Colonic mucosa (tissue), 4 donors: Measurements from ENCODE around the gene SULF2. TPM values are rescaled to one million over a fixed set of nuclear protein-coding genes. Genes with fewer than 3 reads are reported as not detected.

Experiments used
- DNase-seq: peaks from one replicate; pipeline ENCODE4 v3.0.0-alpha.2; 2020
- H3K27ac ChIP-seq: fragments of 200-600 bp; one replicate; pipeline ENCODE4 v1.8.0; 2021
- H3K27me3 ChIP-seq: fragments of 200-600 bp; one replicate; pipeline ENCODE4 v1.8.0; 2021
- H3K36me3 ChIP-seq: fragments of 200-600 bp; one replicate; pipeline ENCODE4 v1.8.0; 2021
- H3K4me1 ChIP-seq: fragments of 200-600 bp; one replicate; pipeline ENCODE4 v1.8.0; 2021; ENCODE audit warnings: mild to moderate bottlenecking
- H3K4me3 ChIP-seq: fragments of 200-600 bp; one replicate; pipeline ENCODE4 v1.8.0; 2021
- H3K9ac ChIP-seq, 2 donors: one replicate each; pipeline ENCODE4 v1.7.0; 2013; ENCODE audit warnings: control low read depth in 2 of 2, low read depth in 2 of 2, low read length in 2 of 2
- H3K9me3 ChIP-seq: fragments of 200-600 bp; one replicate; pipeline ENCODE4 v1.8.0; 2021
- CTCF ChIP-seq: fragments of 200-600 bp; IDR thresholded peaks from one replicate; pipeline ENCODE4 v1.8.0; 2022; ENCODE audit warnings: antibody characterized with exemption, mild to moderate bottlenecking
- intact Hi-C: fragments of 100-400 bp; cut with DNase I; formaldehyde crosslinking; loops from one replicate; pipeline ENCODE4 v1.14.1; 2022
- total RNA-seq, 2 donors: library from RNA; stranded (reverse); fragmentation: NEBNext Ultra II Directional in 1 of 2; extraction: Animal tissue kit (Norgen Biotek cat#: 25700) in 1 of 2; gene quantifications; one replicate each; pipeline ENCODE4 v1.2.1, GENCODE V29; 2021
- donor health status: healthy.
- donor health status: DM: no; HTN: no; CAD: no.
- donor health status: DM: no; HTN: no; CAD: no.

SULF2 gene
- total RNA-seq, 2 donors from 2014 or later = 97.9 to 153 TPM

DNA sequence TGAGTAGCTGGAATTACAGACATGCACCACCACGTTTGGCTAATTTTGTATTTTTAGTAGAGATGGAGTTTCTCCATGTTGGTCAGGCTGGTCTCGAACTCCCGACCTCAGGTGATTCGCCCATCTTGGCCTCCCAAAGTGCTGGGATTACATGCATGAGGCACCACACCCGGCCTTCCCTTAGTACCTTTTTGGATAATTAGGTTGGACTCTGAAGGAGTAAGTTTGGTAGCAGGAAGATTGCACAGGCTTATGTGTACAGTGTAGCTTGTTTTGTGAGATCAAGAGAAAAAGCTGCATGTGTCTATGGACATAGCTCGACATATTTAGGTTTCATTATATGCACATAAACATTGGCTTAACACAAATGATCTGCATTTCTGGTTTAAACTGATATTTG, 166.8 kb downstream of the SULF2 start:
- no peak overlapping the region for H3K4me3 ChIP-seq
- H3K27ac ChIP-seq = no peak overlapping the region
- no peaks in the 10 kb centered on the region for H3K27me3 ChIP-seq
- H3K9me3 ChIP-seq = no peaks in the 10 kb centered on the region
- no peak for DNase-seq
- no peak overlapping the region for H3K9ac ChIP-seq
- intact Hi-C loops = no loop called here
- TF ChIP-seq CTCF = no peak
- no peaks in the 10 kb centered on the region for H3K4me1 ChIP-seq
- no peaks in the 10 kb centered on the region for H3K36me3 ChIP-seq

DNA sequence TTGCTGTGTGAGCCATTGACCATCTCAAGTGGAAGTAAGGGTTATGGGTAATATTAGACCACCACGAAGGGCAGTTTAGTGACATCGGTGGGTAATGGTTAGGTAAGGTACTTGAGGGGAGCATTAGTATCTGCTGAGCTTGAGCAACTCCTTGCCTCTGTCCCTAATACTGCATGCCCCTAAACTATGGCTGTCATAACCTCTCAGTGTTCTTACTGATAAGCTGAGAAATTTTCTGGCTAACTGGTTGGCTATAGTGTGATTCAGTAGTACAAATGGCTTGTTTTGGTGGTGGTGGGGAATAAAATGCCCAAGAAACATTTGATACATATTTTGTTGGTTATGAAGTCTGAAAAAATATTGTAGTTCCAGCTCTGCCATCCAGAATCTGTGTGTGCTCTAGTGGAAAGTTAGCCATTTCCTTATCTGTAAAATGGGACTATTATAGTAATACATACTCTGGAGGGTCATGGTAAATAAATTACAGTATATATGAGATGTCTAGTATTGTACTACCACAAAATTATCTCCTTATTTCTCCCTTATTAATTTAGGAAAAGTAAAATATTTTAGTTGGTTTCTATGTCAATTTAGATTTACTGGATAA, 170.5 kb downstream of the SULF2 start:
- H3K4me3 ChIP-seq = no peak overlapping the region
- no peak overlapping the region for H3K27ac ChIP-seq
- DNase-seq = no peak
- no peaks in the 10 kb centered on the region for H3K9me3 ChIP-seq
- no peaks in the 10 kb centered on the region for H3K36me3 ChIP-seq
- no peak overlapping the region for H3K9ac ChIP-seq
- no peak for TF ChIP-seq CTCF
- intact Hi-C loops = no loop called here
- H3K4me1 ChIP-seq = no peaks in the 10 kb centered on the region
- H3K27me3 ChIP-seq = no peaks in the 10 kb centered on the region

DNA sequence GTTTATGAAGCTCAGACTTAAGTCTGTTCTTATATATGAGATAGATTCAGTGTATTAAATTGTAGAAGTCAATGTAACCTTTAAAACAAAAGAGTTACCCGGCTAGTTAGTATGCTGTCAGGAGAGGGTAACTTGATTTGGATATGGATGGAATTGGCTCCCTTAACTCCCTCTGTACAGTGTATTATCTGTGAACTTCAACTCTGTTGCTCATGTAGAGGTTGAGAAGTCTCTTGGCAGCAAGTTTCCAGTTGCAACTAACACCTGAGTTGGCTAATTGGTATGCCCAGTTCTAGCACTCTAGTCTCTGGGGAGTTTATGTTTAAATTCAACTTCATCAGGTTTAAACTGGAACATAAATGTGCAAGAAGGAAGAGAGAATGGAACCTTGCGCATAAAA, 172.6 kb downstream of the SULF2 start:
- H3K9me3 ChIP-seq = no peaks in the 10 kb centered on the region
- DNase-seq = no peak
- no peaks in the 10 kb centered on the region for H3K36me3 ChIP-seq
- H3K27ac ChIP-seq = no peak overlapping the region
- H3K27me3 ChIP-seq = no peaks in the 10 kb centered on the region
- H3K4me1 ChIP-seq = no peaks in the 10 kb centered on the region
- no peak overlapping the region for H3K9ac ChIP-seq
- H3K4me3 ChIP-seq = no peak overlapping the region
- intact Hi-C loops = no loop called here
- no peak for TF ChIP-seq CTCF

DNA sequence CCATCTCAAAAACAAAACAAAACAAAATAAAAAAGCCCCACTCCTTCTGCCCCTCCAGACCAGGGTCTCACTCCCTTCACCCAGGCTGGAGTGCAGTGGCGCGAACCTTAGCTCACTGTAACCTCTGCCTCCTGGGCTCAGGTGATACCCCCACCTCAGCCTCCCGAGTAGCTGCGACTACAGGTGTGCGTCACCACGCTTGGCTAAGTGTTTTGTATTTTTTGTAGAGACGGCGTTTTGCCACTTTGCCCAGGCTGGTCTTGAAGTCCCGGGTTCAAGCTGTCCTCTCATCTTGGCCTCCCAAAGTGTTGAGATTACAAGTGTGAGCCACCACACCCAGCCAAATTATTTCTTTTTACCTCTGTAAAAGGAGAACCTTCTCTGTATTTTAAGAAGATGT, 173.5 kb downstream of the SULF2 start:
- intact Hi-C loops = no loop called here
- H3K36me3 ChIP-seq = no peaks in the 10 kb centered on the region
- H3K9me3 ChIP-seq = no peaks in the 10 kb centered on the region
- H3K4me3 ChIP-seq = no peak overlapping the region
- no peaks in the 10 kb centered on the region for H3K4me1 ChIP-seq
- no peak overlapping the region for H3K27ac ChIP-seq
- no peak for DNase-seq
- no peak overlapping the region for H3K9ac ChIP-seq
- no peak for TF ChIP-seq CTCF
- no peaks in the 10 kb centered on the region for H3K27me3 ChIP-seq

- Histone ChIP-seq H3K9me3 (no peaks in the 10 kb centered on the region), H3K36me3 (no peaks in the 10 kb centered on the region), H3K9ac (no peak overlapping the region), H3K27me3 (no peaks in the 10 kb centered on the region), H3K4me1 (no peaks in the 10 kb centered on the region), H3K27ac (no peak overlapping the region), H3K4me3 (no peak overlapping the region)
- intact Hi-C loops = no loop called here
- DNase-seq = no peak
- TF ChIP-seq CTCF = no peak
Measured at GRCh38 chr20:47610945-47611250, 174.4 kb downstream of the SULF2 start.
